Spleen (tissue), 11 donors: ENCODE measurements around the gene C5orf52. TPM values are rescaled to one million over a fixed set of nuclear protein-coding genes. Genes with fewer than 3 reads are reported as not detected.
"Not testable (repeated sequence)": the region's sequence is repeated elsewhere in the genome, so short reads cannot be mapped to it uniquely, and the experiment has no call there.

Experiments
- DNase-seq: peaks from one replicate; pipeline ENCODE4 v3.0.0-alpha.2; 2020
- H3K27ac ChIP-seq, 8 donors: fragments of 200-600 bp; sonication (generic) in 7 of 8; 1 replicate in 4 of 8; 2 replicates in 4 of 8; pipeline versions ENCODE4 v1.5.0 to v1.8.0; 2016 to 2021; ENCODE audit warnings: inconsistent platforms in 4 of 8, mild to moderate bottlenecking in 4 of 8, moderate library complexity in 1 of 8
- H3K27me3 ChIP-seq, 7 donors: fragments of 200-600 bp; sonication (generic) in 6 of 7; replicated peaks in 1 of 7; 1 replicate in 4 of 7; 2 replicates in 3 of 7; pipeline versions ENCODE4 v1.5.0 to v1.8.0; 2016 to 2021; ENCODE audit warnings: inconsistent platforms in 3 of 7, mild to moderate bottlenecking in 1 of 7
- H3K36me3 ChIP-seq, 6 donors: fragments of 200-600 bp; sonication (generic) in 5 of 6; 1 replicate in 4 of 6; 2 replicates in 2 of 6; pipeline versions ENCODE4 v1.5.0 to v1.8.0; 2016 to 2021; ENCODE audit warnings: inconsistent platforms in 2 of 6
- H3K4me1 ChIP-seq, 6 donors: fragments of 200-600 bp; sonication (generic) in 5 of 6; 1 replicate in 3 of 6; 2 replicates in 3 of 6; pipeline versions ENCODE4 v1.5.0 to v1.8.0; 2016 to 2021; ENCODE audit warnings: inconsistent platforms in 3 of 6
- H3K4me3 ChIP-seq, 8 donors: fragments of 200-600 bp; sonication (generic) in 7 of 8; 1 replicate in 4 of 8; 2 replicates in 4 of 8; pipeline versions ENCODE4 v1.5.0 to v1.8.0; 2016 to 2021; ENCODE audit warnings: inconsistent platforms in 4 of 8, mild to moderate bottlenecking in 4 of 8, moderate library complexity in 2 of 8
- H3K9me3 ChIP-seq, 8 donors: fragments of 200-600 bp; sonication (generic) in 7 of 8; 1 replicate in 4 of 8; 2 replicates in 4 of 8; pipeline versions ENCODE4 v1.5.0 to v1.8.0; 2016 to 2021; ENCODE audit warnings: inconsistent platforms in 4 of 8
- CTCF ChIP-seq, 11 experiments: fragments of 200-600 bp in 7 of 11; fragments of 450-650 bp in 4 of 11; sonication (generic) in 4 of 11; IDR thresholded peaks in 8 of 11; conservative IDR thresholded peaks in 3 of 11; 1 replicate in 7 of 11; 2 replicates in 4 of 11; pipeline versions ENCODE4 v1.4.0 to v1.8.0; 2016 to 2021; ENCODE audit warnings: antibody characterized with exemption in 11 of 11, inconsistent platforms in 4 of 11, mild to moderate bottlenecking in 1 of 11
- POLR2A ChIP-seq, 3 donors: fragments of 450-650 bp; IDR thresholded peaks; one replicate each; pipeline ENCODE4 v1.5.1; 2017; ENCODE audit warnings: antibody characterized with exemption in 3 of 3, mild to moderate bottlenecking in 1 of 3
- POLR2AphosphoS5 ChIP-seq, 3 donors: sonication (generic); formaldehyde crosslinking; IDR thresholded peaks; one replicate each; pipeline ENCODE4 v1.5.1; 2017; ENCODE audit warnings: antibody characterized with exemption in 3 of 3
- WGBS, 5 donors: extraction: QIAGEN DNeasy Blood & Tissue Kit in 3 of 5; methylation state at CpG; one replicate each; pipeline versions ENCODE4 v1.1.5 to v1.1.7; 2013 to 2018; 5-methylcytosine and 5-hydroxymethylcytosine counted together
- intact Hi-C: fragments of 100-400 bp; cut with DNase I; formaldehyde crosslinking; loops from one replicate; pipeline ENCODE4 v1.15.0; 2023; ENCODE audit warnings: low total_unique reads
- polyA plus RNA-seq, 3 donors: library from polyadenylated mRNA; stranded (reverse); fragments of 200-250 nt; gene quantifications; one replicate each; pipeline ENCODE4 v1.2.1, GENCODE V29; 2013
- total RNA-seq, 7 donors: library from RNA; depleted of rRNA in 3 of 7; stranded (reverse); fragments of >200 nt in 3 of 7; fragmentation: NEBNext Ultra II Directional in 4 of 7; extraction: Animal tissue kit (Norgen Biotek cat#: 25700) in 4 of 7; gene quantifications; one replicate each; pipeline versions ENCODE4 v1.1.0 to v1.2.1, GENCODE V29; 2016 to 2021
- donor health status: healthy with polysubstance abuse.
- donor health status: DM: no; HTN: no; CAD: no; lungs with moderate emphysema.
- donor health status: DM: no; HTN: no; CAD: no.
- donor health status: Bipolar disorder and iron deficiency.
- donor health status: healthy.
- donor health status: DM: no; HTN: no; CAD: no.
- donor health status: DM: yes; HTN: yes; CAD: no.

The C5orf52 gene
- total and polyA plus RNA-seq, 10 donors: not detected

- DNase-seq: no peak
- intact Hi-C loops: no loop called here
- Histone ChIP-seq H3K4me1 (no peaks in the 10 kb centered on the region), H3K36me3 (no peaks in the 10 kb centered on the region), H3K9me3 (no peaks in the 10 kb centered on the region), H3K27ac (no peak overlapping the region), H3K4me3 (no peak overlapping the region), H3K27me3 (no peaks in the 10 kb centered on the region)
- WGBS, 5 donors: 90 to 97% (median 96%) methylated on average over 9 of the region's 9 CpGs
- TF ChIP-seq POLR2A (IDR thresholded peaks at IDR 0.05) (no peak), POLR2AphosphoS5 (IDR thresholded peaks at IDR 0.05) (no peak), CTCF (IDR thresholded peaks at IDR 0.05 in 8 of 11, conservative IDR thresholded peaks at IDR 0.05 in 3 of 11) (no peak)
Measured at GRCh38 chr5:157679801-157680200, 8.5 kb downstream of the C5orf52 start.

GRCh38 chr5:157680239-157680638, 8.9 kb downstream of the C5orf52 start:
- no peaks in the 10 kb centered on the region for H3K36me3 ChIP-seq
- no peak for DNase-seq
- no peak for TF ChIP-seq POLR2A (IDR thresholded peaks at IDR 0.05)
- TF ChIP-seq POLR2AphosphoS5 (IDR thresholded peaks at IDR 0.05): no peak
- TF ChIP-seq CTCF (IDR thresholded peaks at IDR 0.05 in 8 of 11, conservative IDR thresholded peaks at IDR 0.05 in 3 of 11): no peak
- WGBS, 5 donors: 88 to 98% (median 96%) methylated on average over 2 of the region's 2 CpGs
- H3K27ac ChIP-seq: no peak overlapping the region
- no peaks in the 10 kb centered on the region for H3K4me1 ChIP-seq
- intact Hi-C loops: no loop called here
- H3K9me3 ChIP-seq: no peaks in the 10 kb centered on the region
- no peaks in the 10 kb centered on the region for H3K27me3 ChIP-seq
- H3K4me3 ChIP-seq: no peak overlapping the region

- no peak overlapping the region for H3K4me3 ChIP-seq
- no peak overlapping the region for H3K27ac ChIP-seq
- no peaks in the 10 kb centered on the region for H3K9me3 ChIP-seq
- no peaks in the 10 kb centered on the region for H3K27me3 ChIP-seq
- intact Hi-C loops: no loop called here
- no peak for DNase-seq
- 74 to 79% (median 76%) methylated on average over 4 of the region's 4 CpGs for WGBS, 5 donors
- H3K4me1 ChIP-seq: no peaks in the 10 kb centered on the region
- TF ChIP-seq CTCF (IDR thresholded peaks at IDR 0.05 in 8 of 11, conservative IDR thresholded peaks at IDR 0.05 in 3 of 11) (no peak), POLR2A (IDR thresholded peaks at IDR 0.05) (no peak), POLR2AphosphoS5 (IDR thresholded peaks at IDR 0.05) (no peak)
- H3K36me3 ChIP-seq: no peaks in the 10 kb centered on the region
Measured at GRCh38 chr5:157681048-157681447, 9.7 kb downstream of the C5orf52 start.

- TF ChIP-seq POLR2A (IDR thresholded peaks at IDR 0.05): no peak
- TF ChIP-seq CTCF (IDR thresholded peaks at IDR 0.05 in 8 of 11, conservative IDR thresholded peaks at IDR 0.05 in 3 of 11): no peak
- TF ChIP-seq POLR2AphosphoS5 (IDR thresholded peaks at IDR 0.05): no peak
- H3K27me3 ChIP-seq: no peaks in the 10 kb centered on the region
- intact Hi-C loops: no loop called here
- no peak overlapping the region for H3K4me3 ChIP-seq
- no peaks in the 10 kb centered on the region for H3K4me1 ChIP-seq
- no peak for DNase-seq
- H3K36me3 ChIP-seq: no peaks in the 10 kb centered on the region
- H3K27ac ChIP-seq: no peak overlapping the region
- 58 to 89% (median 78%) methylated on average over 3 of the region's 3 CpGs for WGBS, 5 donors
- H3K9me3 ChIP-seq: no peaks in the 10 kb centered on the region
Measured at GRCh38 chr5:157682257-157682656, 10.9 kb downstream of the C5orf52 start.

GRCh38 chr5:157686276-157687197, 15.2 kb downstream of the C5orf52 start:
- H3K4me1 ChIP-seq, H3K27ac ChIP-seq, H3K27me3 ChIP-seq, intact Hi-C loops, H3K9me3 ChIP-seq, DNase-seq, H3K4me3 ChIP-seq, H3K36me3 ChIP-seq: not testable (repeated sequence)
- WGBS, 5 donors: 88 to 95% (median 91%) methylated on average over 13 to 14 of the region's 14 CpGs
